Ovary (tissue), 3 donors: Measurements from ENCODE around the gene ROBO1.

Experiments
- CTCF ChIP-seq, 3 donors: fragments of 450-650 bp in 2 of 3; fragments of 200-600 bp in 1 of 3; IDR thresholded peaks; one replicate each; pipeline versions ENCODE4 v1.5.1 to v1.8.0; 2016 to 2022; ENCODE audit warnings: antibody characterized with exemption in 3 of 3, mild to moderate bottlenecking in 1 of 3
- EP300 ChIP-seq: sonication (generic); formaldehyde crosslinking; IDR thresholded peaks from one replicate; pipeline ENCODE4 v1.6.1; 2017; ENCODE audit warnings: antibody characterized with exemption
- donor health status: DM: no; HTN: no; CAD: no.

- TF ChIP-seq CTCF (IDR thresholded peaks at IDR 0.05), result no peak
- TF ChIP-seq EP300, result no peak
Measured at GRCh38 chr3:79514069-79514468, 253.7 kb downstream of the ROBO1 start.
